ENCODE measurements around the gene CPED1.

GRCh38 chr7:120944826-120945562 is 43.5 kb upstream of the CPED1 start:
- TF ChIP-seq ISL1 (CRISPR knock-in tag; IDR thresholded peaks at IDR 0.05) (no peak), ZNF8 (CRISPR knock-in tag; IDR thresholded peaks at IDR 0.05) (no peak), ARNTL (CRISPR knock-in tag; IDR thresholded peaks at IDR 0.05; ENCODE audit: borderline replicate concordance, low read depth) (no peak), OSR1 (CRISPR knock-in tag; IDR thresholded peaks at IDR 0.05) (no peak), PATZ1 (CRISPR knock-in tag; IDR thresholded peaks at IDR 0.05; ENCODE audit: borderline replicate concordance) (no peak), ZFP3 (CRISPR knock-in tag; IDR thresholded peaks at IDR 0.05) (no peak), ZC3H10 (CRISPR knock-in tag; IDR thresholded peaks at IDR 0.05) (no peak), TSHZ2 (CRISPR knock-in tag; IDR thresholded peaks at IDR 0.05) (no peak), RARB (CRISPR knock-in tag; IDR thresholded peaks at IDR 0.05) (no peak), CSDC2 (CRISPR knock-in tag; IDR thresholded peaks at IDR 0.05) (no peak), BACH2 (CRISPR knock-in tag; IDR thresholded peaks at IDR 0.05; ENCODE audit: borderline replicate concordance) (no peak), SNAI2 (CRISPR knock-in tag; IDR thresholded peaks at IDR 0.05) (no peak), ZNF565 (CRISPR knock-in tag; conservative IDR thresholded peaks at IDR 0.05; ENCODE audit: low read depth) (no peak)

Measured in SK-N-SH treated with all-trans-retinoic acid at 6 μM for 48 hours (cell line).